ENCODE data around the gene PCBP3. TPM values are rescaled to one million over a fixed set of nuclear protein-coding genes. Genes with fewer than 3 reads are reported as not detected.

The PCBP3 gene
- total and polyA plus RNA-seq, 2 of the 8 experiments (the other 6 are each of a cell fraction or from before 2014, with no cell fraction given), result 3.5 to 6.3 TPM

DNA sequence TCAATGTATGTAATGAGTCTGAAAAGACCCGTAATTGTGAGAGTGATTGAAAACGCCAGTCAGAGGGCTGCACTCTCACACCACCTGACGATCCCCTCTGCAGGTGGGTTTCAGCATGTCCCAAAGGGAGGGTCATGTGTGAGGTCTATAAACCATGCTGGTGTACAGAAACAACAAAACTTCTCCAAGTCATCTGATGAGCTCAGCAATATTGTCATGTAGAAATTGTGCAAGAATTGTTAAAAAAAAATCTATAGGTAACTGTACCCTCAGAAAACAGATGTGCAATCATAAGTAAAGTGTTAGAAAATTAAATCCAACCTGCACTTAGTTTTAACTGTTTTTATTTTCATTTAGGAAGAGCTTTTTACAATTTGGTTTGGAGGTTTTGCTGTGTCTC lies 152.5 kb downstream of the PCBP3 start:
- H4K5ac ChIP-seq (ENCODE audit: insufficient read length, low read depth, low read length), result no peak overlapping the region
- WGBS, 2 experiments (ENCODE audit: extremely low coverage in 1 of 2, insufficient coverage in 1 of 2, insufficient read length in 1 of 2, insufficient replicate concordance in 2 of 2, low coverage in 1 of 2, low lambda C conversion rate in 2 of 2, missing lambda C conversion rate in 1 of 2), result 89% methylated on average over 3 of the region's 3 CpGs; no CpG with 5 or more reads in 1 of the 2 experiments
- H3K18ac ChIP-seq (ENCODE audit: extremely low read depth, low read length), result no peak overlapping the region
- H2AK5ac ChIP-seq (ENCODE audit: low read depth, low read length), result no peak overlapping the region
- no peak overlapping the region for H2BK12ac ChIP-seq (ENCODE audit: low read depth, low read length)
- no peak overlapping the region for H3K4me3 ChIP-seq (ENCODE audit: extremely low read depth in 1 of 4, insufficient read depth in 2 of 4, low read depth in 3 of 4, low read length in 4 of 4)
- H3K79me2 ChIP-seq (ENCODE audit: control insufficient read depth in 1 of 2, insufficient read depth in 2 of 2, low read length in 2 of 2), result no peaks in the 10 kb centered on the region
- no peak overlapping the region for H2BK20ac ChIP-seq (ENCODE audit: low read length)
- H3K4ac ChIP-seq (replicated peaks; ENCODE audit: insufficient read length, low read depth, low read length), result no peak overlapping the region
- H3K56ac ChIP-seq (replicated peaks; ENCODE audit: insufficient read length, low read depth, low read length), result no peak overlapping the region
- H2AFZ ChIP-seq (ENCODE audit: low read length), result no peak overlapping the region
- H3K4me1 ChIP-seq (replicated peaks in 1 of 4; ENCODE audit: control insufficient read depth in 3 of 4, insufficient read depth in 4 of 4, low read length in 3 of 4), result no peaks in the 10 kb centered on the region
- no peak overlapping the region for H3K4me2 ChIP-seq (ENCODE audit: insufficient read depth in 1 of 2, low read depth in 2 of 2, low read length in 2 of 2)
- ChIA-PET CTCF (ENCODE audit: partially characterized antibody) (interaction anchor here (0.7 kb wide), 1 partner anchor 548 kb away, joined by 4 read pairs; no protein-coding TSS in a partner anchor), POLR2A (ENCODE audit: partially characterized antibody) (interaction anchor here (0.7 kb wide), 1 partner anchor 23 kb away, joined by 3 read pairs; no protein-coding TSS in a partner anchor)
- peaks cover 6 to 9% of the 10 kb centered on the region in 2 experiments for H3K9me3 ChIP-seq (ENCODE audit: insufficient read depth in 2 of 2, low read depth in 1 of 2, low read length in 1 of 2)
- no peaks in the 10 kb centered on the region for H3K36me3 ChIP-seq (ENCODE audit: control insufficient read depth in 2 of 4, insufficient read depth in 4 of 4, low read length in 3 of 4)
- H4K20me1 ChIP-seq (replicated peaks in 1 of 2; ENCODE audit: control insufficient read depth in 1 of 2, insufficient read depth in 2 of 2, low read length in 2 of 2), result no peaks in the 10 kb centered on the region
- no peak overlapping the region for H3K27ac ChIP-seq (ENCODE audit: low read depth, low read length)
- DNase-seq (ENCODE audit: low read depth in 1 of 2, low spot score in 2 of 2), result no peak
- FAIRE-seq, result no peak
- no peaks in the 10 kb centered on the region for H3K79me1 ChIP-seq (ENCODE audit: low read depth, low read length)
- H2BK120ac ChIP-seq (replicated peaks; ENCODE audit: low read depth, low read length), result no peak overlapping the region
- TF ChIP-seq NRF1 (IDR thresholded peaks at IDR 0.05; ENCODE audit: low read depth, low read length), result no peak
- TF ChIP-seq, protein P1, sequence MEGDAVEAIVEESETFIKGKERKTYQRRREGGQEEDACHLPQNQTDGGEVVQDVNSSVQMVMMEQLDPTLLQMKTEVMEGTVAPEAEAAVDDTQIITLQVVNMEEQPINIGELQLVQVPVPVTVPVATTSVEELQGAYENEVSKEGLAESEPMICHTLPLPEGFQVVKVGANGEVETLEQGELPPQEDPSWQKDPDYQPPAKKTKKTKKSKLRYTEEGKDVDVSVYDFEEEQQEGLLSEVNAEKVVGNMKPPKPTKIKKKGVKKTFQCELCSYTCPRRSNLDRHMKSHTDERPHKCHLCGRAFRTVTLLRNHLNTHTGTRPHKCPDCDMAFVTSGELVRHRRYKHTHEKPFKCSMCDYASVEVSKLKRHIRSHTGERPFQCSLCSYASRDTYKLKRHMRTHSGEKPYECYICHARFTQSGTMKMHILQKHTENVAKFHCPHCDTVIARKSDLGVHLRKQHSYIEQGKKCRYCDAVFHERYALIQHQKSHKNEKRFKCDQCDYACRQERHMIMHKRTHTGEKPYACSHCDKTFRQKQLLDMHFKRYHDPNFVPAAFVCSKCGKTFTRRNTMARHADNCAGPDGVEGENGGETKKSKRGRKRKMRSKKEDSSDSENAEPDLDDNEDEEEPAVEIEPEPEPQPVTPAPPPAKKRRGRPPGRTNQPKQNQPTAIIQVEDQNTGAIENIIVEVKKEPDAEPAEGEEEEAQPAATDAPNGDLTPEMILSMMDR (IDR thresholded peaks at IDR 0.05; ENCODE audit: control extremely low read depth in 1 of 3, insufficient read depth in 1 of 3, low read depth in 1 of 3, low read length in 3 of 3), result no peak
- no peak for TF ChIP-seq SP4 (IDR thresholded peaks at IDR 0.05; ENCODE audit: low read length)
- no peak for TF ChIP-seq TAF1 (IDR thresholded peaks at IDR 0.05; ENCODE audit: low read depth, low read length)
- no peak for TF ChIP-seq ZNF274 (IDR thresholded peaks at IDR 0.05; ENCODE audit: borderline replicate concordance, extremely low read depth, low read length)
- TF ChIP-seq SAP30 (IDR thresholded peaks at IDR 0.05; ENCODE audit: insufficient read depth, insufficient replicate concordance, low read length), result no peak
- TF ChIP-seq CREB1 (IDR thresholded peaks at IDR 0.05), result no peak
- TF ChIP-seq SIN3A (conservative IDR thresholded peaks at IDR 0.05 in 1 of 2, IDR thresholded peaks at IDR 0.05 in 1 of 2; ENCODE audit: low read depth in 1 of 2, low read length in 2 of 2), result no peak
- TF ChIP-seq HDAC2 (IDR thresholded peaks at IDR 0.05; ENCODE audit: borderline replicate concordance in 1 of 2, low read depth in 2 of 2, low read length in 2 of 2), result no peak
- TF ChIP-seq RXRA (IDR thresholded peaks at IDR 0.05; ENCODE audit: insufficient read depth, low read depth, low read length), result no peak
- TF ChIP-seq POLR2A (IDR thresholded peaks at IDR 0.05; ENCODE audit: control extremely low read depth in 1 of 2, low read depth in 2 of 2, low read length in 2 of 2), result no peak
- H3K23me2 ChIP-seq (ENCODE audit: low read depth, low read length), result no peaks in the 10 kb centered on the region
- H4K8ac ChIP-seq (ENCODE audit: extremely low read depth, insufficient read depth, low read length), result no peak overlapping the region
- H3K27me3 ChIP-seq (replicated peaks in 1 of 4; ENCODE audit: control insufficient read depth in 3 of 4, extremely low read depth in 1 of 4, insufficient read depth in 3 of 4, low read length in 3 of 4), result no peaks in the 10 kb centered on the region
- no peak overlapping the region for H4K91ac ChIP-seq (replicated peaks; ENCODE audit: insufficient read length, low read length)
- no peak overlapping the region for H3K14ac ChIP-seq (ENCODE audit: insufficient read length)
- H2BK15ac ChIP-seq (ENCODE audit: low read length), result no peak overlapping the region
- no peak overlapping the region for H2BK5ac ChIP-seq (ENCODE audit: low read depth, low read length)
- no peak overlapping the region for H3K9ac ChIP-seq (replicated peaks in 1 of 4; ENCODE audit: extremely low read depth in 1 of 4, low read depth in 3 of 4, low read length in 3 of 4)
- H3K23ac ChIP-seq (ENCODE audit: insufficient read length), result no peak overlapping the region
